ENCODE data around the gene STAG2.
A peak's percentile ranks its signal among the peaks of the same experiment; 100 is the strongest.
"Not testable (repeated sequence)": the region's sequence is repeated elsewhere in the genome, so short reads cannot be mapped to it uniquely, and the experiment has no call there.

STAG2 gene

GRCh38 chrX:123961268-123962005 lies at the start of gene STAG2:
Gene STAG2, plus strand, starts transcription at chrX:123961706. Its CDS starts 60,922 bp downstream, at chrX:124022628.
- DNase-seq = peak; percentile 73

DNA sequence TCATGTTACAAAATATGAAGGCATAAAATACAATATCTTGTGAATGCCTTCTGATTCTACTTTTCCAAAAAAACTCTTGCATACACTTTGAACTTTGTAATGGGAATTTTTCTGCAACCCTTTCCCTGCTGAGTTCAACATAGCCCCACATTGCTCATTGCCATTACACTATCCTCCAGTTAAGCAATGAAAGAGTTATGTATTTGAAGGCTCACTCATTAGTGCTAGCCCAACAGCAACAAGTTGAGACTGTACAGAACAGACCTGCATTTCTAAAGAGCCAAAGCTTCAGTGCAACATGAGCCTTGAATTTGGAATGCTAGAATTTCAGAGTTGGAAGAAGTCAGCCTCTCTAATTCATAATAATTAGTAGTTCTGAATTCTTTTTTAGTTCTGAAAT lies 44.4 kb upstream of the STAG2 start:
- no peak for DNase-seq

GRCh38 chrX:123918106-123918721 lies 43.3 kb upstream of the STAG2 start:
- no peak for DNase-seq

GRCh38 chrX:123920105-123920785 lies 41.3 kb upstream of the STAG2 start:
- DNase-seq = peak; percentile 43

DNA sequence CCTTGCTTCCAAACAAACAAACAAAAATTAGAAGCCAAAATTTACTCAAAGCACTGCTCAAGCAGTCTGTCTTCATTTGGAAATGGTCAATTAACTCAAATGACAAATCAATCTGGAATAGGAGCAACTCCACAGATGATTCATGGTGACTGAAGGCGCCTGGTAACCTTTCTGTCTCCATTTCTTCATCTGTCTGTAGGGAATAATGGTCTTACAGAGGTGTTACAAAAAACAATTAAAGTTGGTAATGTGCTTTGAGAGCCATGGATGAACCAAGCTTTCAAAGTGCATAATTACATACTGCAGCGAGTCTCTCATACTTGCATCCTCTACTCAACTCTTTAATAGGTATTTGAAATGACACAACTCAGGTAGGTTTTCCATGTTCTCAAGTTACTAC lies 38.3 kb upstream of the STAG2 start:
- no peak for DNase-seq

DNA sequence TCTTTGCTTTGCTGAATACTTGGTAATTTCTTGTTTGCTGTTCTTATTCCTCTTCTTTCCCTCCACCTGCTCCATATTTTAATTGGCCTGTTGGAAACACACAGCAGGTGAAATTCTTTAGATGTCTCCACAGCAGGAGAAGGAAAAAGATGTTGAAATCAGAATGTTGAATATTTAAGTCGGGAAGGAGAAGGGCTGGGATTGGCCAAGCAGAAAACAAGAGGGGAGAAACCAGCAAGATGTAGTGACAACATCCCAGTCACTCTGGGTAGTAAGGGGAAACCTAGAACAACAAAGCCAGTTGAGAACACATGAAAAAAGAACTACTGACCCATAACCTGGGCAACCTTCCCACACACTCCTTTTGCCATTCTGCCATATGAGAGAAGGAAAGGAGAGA lies 37.3 kb upstream of the STAG2 start:
- DNase-seq = no peak

DNA sequence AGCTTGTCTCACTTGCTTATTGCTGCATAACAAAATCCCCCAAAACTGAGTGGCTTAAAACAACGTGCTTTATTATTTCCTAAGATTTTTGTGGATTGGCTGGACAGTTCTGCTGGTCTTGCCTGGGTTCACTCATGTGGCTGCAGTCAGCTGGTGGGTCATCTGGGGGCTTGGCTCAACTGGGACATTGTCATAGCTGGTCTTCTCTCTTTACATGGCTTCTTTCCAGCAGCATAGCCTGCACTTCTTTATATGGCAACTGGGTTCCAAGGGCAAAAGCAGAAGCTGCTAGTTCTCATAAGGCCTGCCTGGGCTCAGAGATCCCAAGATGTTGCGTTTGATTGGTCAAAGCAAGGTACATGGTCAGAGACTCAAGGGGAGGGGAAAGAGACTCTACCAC lies 33.7 kb upstream of the STAG2 start:
- DNase-seq = no peak

- not testable (repeated sequence) for DNase-seq
These were observed 29.5 kb upstream of the STAG2 start for GRCh38 chrX:123932055-123932454.

- no peak for DNase-seq
These were observed 18.4 kb upstream of the STAG2 start for GRCh38 chrX:123943074-123943473.

DNA sequence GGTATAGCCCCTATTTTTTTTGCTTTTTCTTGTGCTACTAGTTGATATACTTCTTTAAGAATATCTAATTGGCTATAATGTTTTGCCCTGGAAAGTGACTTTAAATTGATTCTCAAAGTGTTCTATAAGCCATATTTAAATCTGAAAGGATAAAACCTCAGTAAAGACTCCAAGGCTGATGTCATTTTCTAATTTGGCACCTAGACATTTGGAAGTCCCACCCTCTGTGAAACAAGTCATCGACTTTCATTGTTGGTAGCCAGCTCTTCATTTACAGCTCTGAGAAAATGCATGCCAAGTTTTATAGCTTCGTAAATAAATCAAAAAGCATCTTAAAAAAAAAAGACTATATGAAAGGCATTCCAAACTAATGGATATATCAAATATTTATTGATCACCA lies 18.0 kb upstream of the STAG2 start:
- DNase-seq = no peak

- DNase-seq = no peak
These were observed 11.7 kb upstream of the STAG2 start for GRCh38 chrX:123949846-123950245.

GRCh38 chrX:123959281-123960063 lies 2.0 kb upstream of the STAG2 start:
- no peak for DNase-seq

GRCh38 chrX:123960956-123961267 lies 594 bp upstream of the STAG2 start:
- DNase-seq = no peak

DNA sequence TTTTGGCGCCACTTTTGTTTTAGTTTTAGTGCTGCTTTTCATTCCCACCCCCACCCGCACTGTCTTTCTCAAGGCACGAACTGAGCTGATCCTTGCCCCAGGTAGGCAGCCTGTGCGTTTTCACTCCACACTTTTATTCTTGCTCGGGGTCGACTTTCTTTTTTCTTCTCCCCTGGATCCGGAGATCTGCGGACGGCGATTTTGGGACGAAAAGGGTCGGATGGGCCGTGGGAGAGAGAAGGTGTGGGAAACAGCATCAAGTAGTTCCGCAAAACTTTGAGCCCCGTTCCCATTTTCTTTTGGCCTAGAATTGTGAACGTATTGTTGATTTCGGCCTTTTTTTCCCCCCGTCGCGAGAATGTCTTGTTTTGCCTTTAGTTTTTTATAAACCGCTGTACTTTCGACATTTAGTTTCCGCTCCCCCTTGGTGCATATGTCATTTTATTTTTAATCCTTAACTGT lies 531 bp downstream of the STAG2 start:
- DNase-seq = peak; percentile 62

DNA sequence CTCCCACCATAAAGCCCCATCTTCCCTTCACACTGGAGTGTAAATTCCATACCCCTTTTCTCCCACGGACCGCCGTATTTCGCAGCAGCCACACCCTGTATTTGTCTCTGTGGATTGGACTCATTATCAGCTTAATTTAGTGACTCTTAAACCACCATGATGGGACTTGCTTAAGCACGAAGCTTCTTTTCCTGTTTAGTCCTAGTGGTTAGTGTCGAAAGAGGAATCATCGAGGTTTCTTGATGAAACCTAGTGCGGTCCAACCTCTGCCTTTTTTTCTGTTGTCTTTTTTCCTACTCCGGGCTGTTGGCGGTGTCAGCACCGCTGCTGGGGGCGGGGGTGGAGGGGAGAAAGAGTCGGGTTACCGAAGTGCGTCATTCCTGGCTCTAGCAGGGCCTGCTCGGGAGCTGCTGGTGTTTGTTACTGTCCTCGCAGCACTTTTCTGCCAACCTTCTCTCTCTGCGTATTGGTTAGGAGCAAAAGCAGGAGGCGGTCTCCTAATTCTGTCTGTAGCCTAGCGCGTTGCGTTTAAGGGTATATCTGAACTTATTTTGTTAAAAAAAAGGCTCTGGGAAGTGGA lies 1.4 kb downstream of the STAG2 start:
- peak; percentile 92 for DNase-seq

GRCh38 chrX:123964156-123964834 lies 2.8 kb downstream of the STAG2 start:
- DNase-seq = no peak

DNA sequence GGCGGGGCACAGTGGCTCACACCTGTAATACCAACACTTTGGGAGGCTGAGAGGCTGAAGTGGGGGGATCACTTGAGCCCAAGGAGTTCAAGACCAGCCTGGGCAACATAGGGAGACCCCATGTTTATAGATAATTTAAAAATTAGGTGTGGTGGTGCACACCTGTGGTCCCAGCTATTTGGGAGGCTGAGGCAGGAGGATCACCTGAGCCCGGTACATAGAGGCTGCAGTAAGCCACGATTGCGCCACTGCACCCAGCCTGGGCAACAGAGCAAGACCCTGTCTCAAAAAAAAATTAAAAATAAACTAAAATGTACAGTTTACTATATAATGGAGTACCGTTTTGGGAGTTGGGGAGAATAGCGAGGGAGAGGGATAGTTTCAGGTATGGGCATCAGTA lies 4.2 kb downstream of the STAG2 start:
- no peak for DNase-seq

DNA sequence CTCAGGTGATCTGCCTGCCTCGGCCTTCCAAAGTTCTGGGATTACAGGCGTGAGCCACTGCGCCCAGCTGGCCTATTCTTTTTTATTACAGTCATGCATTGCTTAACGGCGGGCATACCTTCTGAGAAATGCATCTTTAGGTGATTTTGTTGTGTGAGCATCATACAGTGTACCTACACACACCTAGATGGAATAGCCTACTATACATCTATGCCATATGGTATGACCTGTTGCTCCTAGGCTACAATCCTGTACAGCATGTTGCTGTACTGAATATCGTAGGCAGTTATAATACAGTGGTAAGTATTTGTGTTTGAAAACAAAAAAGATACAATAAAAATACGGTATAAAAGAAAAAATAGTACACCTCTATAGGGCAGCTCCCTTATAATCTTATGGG lies 6.0 kb downstream of the STAG2 start:
- DNase-seq = no peak

DNA sequence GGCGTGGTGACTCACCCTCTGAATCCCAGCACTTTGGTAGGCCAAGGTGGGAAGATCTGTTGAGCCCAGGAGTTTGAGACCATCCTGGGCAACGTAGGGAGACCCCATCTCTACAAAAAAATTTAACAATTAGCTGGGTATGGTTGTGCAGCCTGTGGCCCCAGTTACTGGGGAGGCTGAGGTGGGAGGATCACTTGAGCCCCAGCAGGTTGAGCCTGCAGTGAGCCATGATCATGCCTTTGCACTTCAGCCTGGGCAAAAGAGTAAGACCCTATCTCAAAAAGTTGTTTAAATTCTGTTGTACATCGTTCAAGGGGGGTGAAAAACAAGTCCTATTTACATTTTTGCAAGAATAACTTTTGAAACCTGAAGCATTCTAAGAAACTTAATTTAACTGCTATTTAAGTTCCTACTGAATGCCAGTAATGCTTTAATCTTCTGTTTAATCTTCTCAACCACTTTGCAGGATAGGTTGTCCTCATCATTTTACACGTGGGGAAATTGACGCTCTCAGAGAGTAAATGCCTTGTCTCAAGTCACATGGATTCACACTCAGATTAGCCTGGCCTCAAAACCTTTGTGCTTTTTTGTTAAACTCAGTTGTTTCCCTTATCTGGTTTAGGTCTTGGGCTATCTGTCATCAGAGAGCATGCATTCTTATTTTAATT lies 7.0 kb downstream of the STAG2 start:
- no peak for DNase-seq

- no peak for DNase-seq
These were observed 10.5 kb downstream of the STAG2 start for GRCh38 chrX:123971982-123972381.

- DNase-seq = no peak
These were observed 12.4 kb downstream of the STAG2 start for GRCh38 chrX:123973921-123974320.

- DNase-seq = no peak
These were observed 13.7 kb downstream of the STAG2 start for GRCh38 chrX:123975180-123975579.
